ENCODE data around the gene BCL11B.

The BCL11B gene

GRCh38 chr14:99159341-99160340 is 112.4 kb downstream of the BCL11B start:
- in situ Hi-C loops (cut with HindIII; ENCODE audit: low sequenced_read_pairs), result no loop called here
- no peak overlapping the region for H3K4me3 ChIP-seq (ENCODE audit: low read depth, low read length)
- no peak for TF ChIP-seq CTCF (IDR thresholded peaks at IDR 0.05; ENCODE audit: low read depth, low read length)
- DNase-seq (ENCODE audit: low read depth, low spot score), result no peak

GRCh38 chr14:99158646-99159165 is 113.3 kb downstream of the BCL11B start:
- TF ChIP-seq CTCF (IDR thresholded peaks at IDR 0.05; ENCODE audit: low read depth, low read length), result no peak
- H3K4me3 ChIP-seq (ENCODE audit: low read depth, low read length), result no peak overlapping the region
- no peak for DNase-seq (ENCODE audit: low read depth, low spot score)
- in situ Hi-C loops (cut with HindIII; ENCODE audit: low sequenced_read_pairs), result no loop called here

GRCh38 chr14:99158150-99158549 is 113.8 kb downstream of the BCL11B start:
- no peak for DNase-seq (ENCODE audit: low read depth, low spot score)
- H3K4me3 ChIP-seq (ENCODE audit: low read depth, low read length), result no peak overlapping the region
- in situ Hi-C loops (cut with HindIII; ENCODE audit: low sequenced_read_pairs), result no loop called here
- no peak for TF ChIP-seq CTCF (IDR thresholded peaks at IDR 0.05; ENCODE audit: low read depth, low read length)

- H3K4me3 ChIP-seq (ENCODE audit: low read depth, low read length), result no peak overlapping the region
- no peak for TF ChIP-seq CTCF (IDR thresholded peaks at IDR 0.05; ENCODE audit: low read depth, low read length)
- DNase-seq (ENCODE audit: low read depth, low spot score), result no peak
- in situ Hi-C loops (cut with HindIII; ENCODE audit: low sequenced_read_pairs), result no loop called here
Measured at GRCh38 chr14:99157676-99158075, 114.3 kb downstream of the BCL11B start.

- DNase-seq (ENCODE audit: low read depth, low spot score), result no peak
- TF ChIP-seq CTCF (IDR thresholded peaks at IDR 0.05; ENCODE audit: low read depth, low read length), result no peak
- H3K4me3 ChIP-seq (ENCODE audit: low read depth, low read length), result no peak overlapping the region
- in situ Hi-C loops (cut with HindIII; ENCODE audit: low sequenced_read_pairs), result no loop called here
Measured at GRCh38 chr14:99157246-99157645, 114.8 kb downstream of the BCL11B start.

GRCh38 chr14:99156814-99157213 is 115.2 kb downstream of the BCL11B start:
- H3K4me3 ChIP-seq (ENCODE audit: low read depth, low read length), result no peak overlapping the region
- no peak for TF ChIP-seq CTCF (IDR thresholded peaks at IDR 0.05; ENCODE audit: low read depth, low read length)
- in situ Hi-C loops (cut with HindIII; ENCODE audit: low sequenced_read_pairs), result no loop called here
- no peak for DNase-seq (ENCODE audit: low read depth, low spot score)

Data from astrocyte of the spinal cord (primary cell).